22Rv1 (cell line): Measurements from ENCODE around the gene MON1A.

Experiments used
- ZFX ChIP-seq: fragments of 450-650 bp; IDR thresholded peaks from 2 replicates; pipeline ENCODE4 v1.6.1; 2017; ENCODE audit warnings: antibody characterized with exemption, borderline replicate concordance
- TF ChIP-seq, protein P1 (sequence below): fragments of 450-650 bp; IDR thresholded peaks from 2 replicates; pipeline ENCODE4 v1.5.1; 2017; ENCODE audit warnings: mild to moderate bottlenecking

DNA sequence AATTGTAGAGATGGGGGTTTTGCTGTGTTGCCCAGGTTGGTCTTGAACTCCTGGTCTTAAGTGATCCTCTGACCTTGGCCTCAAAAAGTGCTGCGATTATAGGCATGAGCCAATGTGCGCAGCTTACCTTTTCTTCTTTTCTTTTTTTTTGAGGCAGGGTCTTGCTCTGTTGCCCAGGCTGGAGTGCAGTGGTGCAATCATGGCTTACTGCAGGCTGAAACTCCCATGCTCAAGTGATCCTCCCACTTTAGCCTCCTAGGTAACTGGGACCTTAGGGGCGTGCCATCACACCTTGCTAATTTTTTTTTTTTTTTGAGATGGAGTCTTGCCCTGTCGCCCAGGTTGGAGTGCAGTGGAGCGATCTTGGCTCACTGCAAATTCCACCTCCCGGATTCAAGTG, 23.3 kb upstream of the MON1A start:
- TF ChIP-seq, protein P1, sequence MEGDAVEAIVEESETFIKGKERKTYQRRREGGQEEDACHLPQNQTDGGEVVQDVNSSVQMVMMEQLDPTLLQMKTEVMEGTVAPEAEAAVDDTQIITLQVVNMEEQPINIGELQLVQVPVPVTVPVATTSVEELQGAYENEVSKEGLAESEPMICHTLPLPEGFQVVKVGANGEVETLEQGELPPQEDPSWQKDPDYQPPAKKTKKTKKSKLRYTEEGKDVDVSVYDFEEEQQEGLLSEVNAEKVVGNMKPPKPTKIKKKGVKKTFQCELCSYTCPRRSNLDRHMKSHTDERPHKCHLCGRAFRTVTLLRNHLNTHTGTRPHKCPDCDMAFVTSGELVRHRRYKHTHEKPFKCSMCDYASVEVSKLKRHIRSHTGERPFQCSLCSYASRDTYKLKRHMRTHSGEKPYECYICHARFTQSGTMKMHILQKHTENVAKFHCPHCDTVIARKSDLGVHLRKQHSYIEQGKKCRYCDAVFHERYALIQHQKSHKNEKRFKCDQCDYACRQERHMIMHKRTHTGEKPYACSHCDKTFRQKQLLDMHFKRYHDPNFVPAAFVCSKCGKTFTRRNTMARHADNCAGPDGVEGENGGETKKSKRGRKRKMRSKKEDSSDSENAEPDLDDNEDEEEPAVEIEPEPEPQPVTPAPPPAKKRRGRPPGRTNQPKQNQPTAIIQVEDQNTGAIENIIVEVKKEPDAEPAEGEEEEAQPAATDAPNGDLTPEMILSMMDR: no peak
- TF ChIP-seq ZFX: no peak
